ENCODE results near the gene TNFRSF1B.

The TNFRSF1B gene

GRCh38 chr1:12174924-12175810 lies 8.4 kb downstream of the TNFRSF1B start:
- no peak overlapping the region for H3K4me3 ChIP-seq (ENCODE audit: low read depth in 1 of 2, low read length in 2 of 2)
- ATAC-seq (ENCODE audit: insufficient read depth, low read depth) (no peak), DNase-seq (no peak)
- no peaks in the 10 kb centered on the region for H3K79me2 ChIP-seq (ENCODE audit: insufficient read depth, low read length)
- H3K9me3 ChIP-seq (ENCODE audit: insufficient read depth, low read length, severe bottlenecking): no peaks in the 10 kb centered on the region
- no peak overlapping the region for H3K9ac ChIP-seq (ENCODE audit: low read depth, low read length)
- H3K36me3 ChIP-seq (ENCODE audit: insufficient read depth, low read length): no peaks in the 10 kb centered on the region
- H3K27ac ChIP-seq (ENCODE audit: low read length): no peak overlapping the region
- peaks cover 12% of the 10 kb centered on the region for H4K20me1 ChIP-seq (ENCODE audit: insufficient read depth, low read length)
- peaks cover 19% of the 10 kb centered on the region for H3K27me3 ChIP-seq (ENCODE audit: insufficient read depth, low read length, poor library complexity)
- H3K4me2 ChIP-seq (ENCODE audit: insufficient read depth, low read length): no peak overlapping the region
- H3K4me1 ChIP-seq (ENCODE audit: insufficient read depth, low read length): peaks cover 25% of the 10 kb centered on the region
- TF ChIP-seq CTCF (IDR thresholded peaks at IDR 0.05; ENCODE audit: borderline replicate concordance, extremely low read depth, low read length, poor library complexity, severe bottlenecking) (no peak), EZH2 (IDR thresholded peaks at IDR 0.05; ENCODE audit: borderline replicate concordance, low read depth, low read length, severe bottlenecking) (no peak)
- H2AFZ ChIP-seq (ENCODE audit: low read depth, low read length): no peak overlapping the region

- Histone ChIP-seq H3K27ac (ENCODE audit: low read length) (no peak overlapping the region), H3K4me3 (ENCODE audit: low read depth in 1 of 2, low read length in 2 of 2) (no peak overlapping the region), H4K20me1 (ENCODE audit: insufficient read depth, low read length) (peaks cover 12% of the 10 kb centered on the region), H3K9me3 (ENCODE audit: insufficient read depth, low read length, severe bottlenecking) (no peaks in the 10 kb centered on the region), H3K27me3 (ENCODE audit: insufficient read depth, low read length, poor library complexity) (peaks cover 17% of the 10 kb centered on the region), H3K4me1 (ENCODE audit: insufficient read depth, low read length) (peaks cover 25% of the 10 kb centered on the region), H3K79me2 (ENCODE audit: insufficient read depth, low read length) (no peaks in the 10 kb centered on the region), H3K4me2 (ENCODE audit: insufficient read depth, low read length) (no peak overlapping the region), H2AFZ (ENCODE audit: low read depth, low read length) (no peak overlapping the region), H3K9ac (ENCODE audit: low read depth, low read length) (no peak overlapping the region), H3K36me3 (ENCODE audit: insufficient read depth, low read length) (no peaks in the 10 kb centered on the region)
- TF ChIP-seq EZH2 (IDR thresholded peaks at IDR 0.05; ENCODE audit: borderline replicate concordance, low read depth, low read length, severe bottlenecking): no peak
- TF ChIP-seq CTCF (IDR thresholded peaks at IDR 0.05; ENCODE audit: borderline replicate concordance, extremely low read depth, low read length, poor library complexity, severe bottlenecking): no peak
- no peak for ATAC-seq (ENCODE audit: insufficient read depth, low read depth)
- no peak for DNase-seq
Measured at GRCh38 chr1:12176298-12177118, 9.7 kb downstream of the TNFRSF1B start.

DNA sequence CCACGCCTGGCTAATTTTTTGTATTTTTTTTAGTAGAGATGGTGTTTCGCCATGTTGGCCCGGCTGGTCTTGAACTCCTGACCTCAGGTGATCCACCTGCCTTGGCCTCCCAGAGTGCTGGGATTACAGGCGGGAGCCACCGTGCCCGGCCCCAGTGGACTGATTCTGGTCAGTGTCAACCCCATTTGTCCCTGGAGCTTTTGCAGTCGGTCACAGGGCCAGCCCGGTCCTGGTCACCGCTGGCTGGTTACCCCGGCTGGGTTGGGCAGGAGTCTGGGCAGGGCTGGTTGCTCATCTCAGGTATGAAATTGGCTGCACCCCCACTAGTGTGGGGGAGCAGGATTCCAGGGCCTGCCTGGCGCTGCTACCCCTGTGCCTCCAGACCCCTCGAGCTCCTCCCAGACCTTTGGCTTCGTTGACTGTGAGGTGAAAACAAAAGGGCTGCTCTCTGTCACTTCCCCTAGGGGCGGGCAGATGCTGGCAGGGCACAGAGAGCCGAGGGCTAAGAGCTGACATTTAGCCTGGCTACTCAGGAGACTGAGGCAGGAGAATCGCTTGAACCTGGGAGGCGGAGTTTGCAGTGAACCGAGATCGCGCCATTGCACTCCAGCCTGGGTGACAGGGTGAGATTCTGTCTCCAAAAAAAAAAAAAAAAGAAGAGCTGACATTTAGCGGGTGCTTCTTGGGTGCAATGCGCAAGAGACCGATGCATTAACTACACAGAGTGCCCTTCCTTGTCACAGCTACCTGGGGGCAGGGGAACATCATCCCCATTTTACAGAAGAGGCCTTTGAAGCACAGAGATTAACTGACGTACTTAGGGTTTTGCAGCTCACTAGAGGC lies 10.6 kb downstream of the TNFRSF1B start:
- Histone ChIP-seq H3K4me3 (ENCODE audit: low read depth in 1 of 2, low read length in 2 of 2) (no peak overlapping the region), H2AFZ (ENCODE audit: low read depth, low read length) (no peak overlapping the region), H4K20me1 (ENCODE audit: insufficient read depth, low read length) (peaks cover 15% of the 10 kb centered on the region), H3K36me3 (ENCODE audit: insufficient read depth, low read length) (no peaks in the 10 kb centered on the region), H3K27ac (ENCODE audit: low read length) (no peak overlapping the region), H3K27me3 (ENCODE audit: insufficient read depth, low read length, poor library complexity) (peaks cover 17% of the 10 kb centered on the region), H3K4me1 (ENCODE audit: insufficient read depth, low read length) (peaks cover 25% of the 10 kb centered on the region), H3K4me2 (ENCODE audit: insufficient read depth, low read length) (peak overlapping the region; percentile 64), H3K79me2 (ENCODE audit: insufficient read depth, low read length) (no peaks in the 10 kb centered on the region), H3K9ac (ENCODE audit: low read depth, low read length) (no peak overlapping the region), H3K9me3 (ENCODE audit: insufficient read depth, low read length, severe bottlenecking) (no peaks in the 10 kb centered on the region)
- DNase-seq (no peak), ATAC-seq (ENCODE audit: insufficient read depth, low read depth) (no peak)
- TF ChIP-seq EZH2 (IDR thresholded peaks at IDR 0.05; ENCODE audit: borderline replicate concordance, low read depth, low read length, severe bottlenecking) (no peak), CTCF (IDR thresholded peaks at IDR 0.05; ENCODE audit: borderline replicate concordance, extremely low read depth, low read length, poor library complexity, severe bottlenecking) (no peak)

Measured in DND-41 (cell line).